GM12878 (cell line): ENCODE data around the gene TCF4. TPM values are rescaled to one million over a fixed set of nuclear protein-coding genes. Genes with fewer than 3 reads are reported as not detected.

Experiments
- ATAC-seq: fragments of 200-7000 bp; cut with Tn5 transposase; 3 replicates; pipeline ENCODE4 v1.9.1; 2020; ENCODE audit warnings: mild to moderate bottlenecking, moderate library complexity
- BruUV-seq: library from RNA; stranded (reverse); fragments of 400-500 nt; replicated peaks from 2 replicates; lab custom pipeline; 2021; lab: Mats Ljungman, UMichigan
- CTCF ChIA-PET: fragments of 300-600 bp; sonication (Branson Sonifier 250); formaldehyde crosslinking; extraction: SDS; loops from one replicate; lab custom pipeline; 2021; ENCODE audit warnings: inconsistent platforms; lab: Yijun Ruan, JAX
- POLR2A ChIA-PET: fragments of 350-600 bp; formaldehyde crosslinking; extraction: SDS; loops from one replicate; lab custom pipeline; 2021; ENCODE audit warnings: inconsistent platforms; lab: Charles Lee
- RAD21 ChIA-PET: fragments of 300-600 bp; sonication (Branson Sonifier 250); formaldehyde crosslinking; loops from one replicate; lab custom pipeline; 2023; ENCODE audit warnings: antibody characterized with exemption; ENCODE audit not compliant: unreplicated experiment; lab: Charles Lee
- SMC1A ChIA-PET: fragments of 300-600 bp; sonication (Branson Sonifier 250); formaldehyde crosslinking; loops from one replicate; lab custom pipeline; 2023; ENCODE audit not compliant: unreplicated experiment, uncharacterized antibody; lab: Charles Lee
- DNase-seq: peaks from one replicate; pipeline ENCODE4 v3.0.0-alpha.2; 2011; ENCODE audit warnings: low read depth, low spot score
- FAIRE-seq: peaks from 3 replicates; lab custom pipeline; 2011; peaks lifted over from hg19 to GRCh38; lab: Jason Lieb, UNC
- H2AFZ ChIP-seq: 2 replicates; pipeline ENCODE4 v1.6.0; 2011; ENCODE audit warnings: low read depth, low read length, control low read depth; ENCODE audit not compliant: control insufficient read depth
- H3K27ac ChIP-seq: 2 replicates; pipeline ENCODE4 v1.5.1; 2011; ENCODE audit warnings: control low read depth; ENCODE audit not compliant: control insufficient read depth, insufficient read depth
- H3K27me3 ChIP-seq, 2 experiments: replicated peaks in 1 of 2; 2 replicates each; pipeline versions ENCODE4 v1.6.0 to v1.6.1; 2011; ENCODE audit warnings: low read length in 1 of 2; ENCODE audit not compliant: control insufficient read depth in 2 of 2, insufficient read depth in 2 of 2
- H3K36me3 ChIP-seq, 2 experiments: 2 replicates each; pipeline ENCODE4 v1.5.1; 2011; ENCODE audit warnings: low read length in 1 of 2; ENCODE audit not compliant: control insufficient read depth in 2 of 2, insufficient read depth in 2 of 2
- H3K4me1 ChIP-seq: 2 replicates; pipeline ENCODE4 v1.6.1; 2011; ENCODE audit warnings: mild to moderate bottlenecking, low read length, moderate library complexity, mixed read lengths; ENCODE audit not compliant: control insufficient read depth, insufficient read depth
- H3K4me2 ChIP-seq: 2 replicates; pipeline ENCODE4 v1.6.0; 2011; ENCODE audit warnings: control low read depth; ENCODE audit not compliant: control insufficient read depth, insufficient read depth
- H3K4me3 ChIP-seq: fragments of 200-600 bp; sonication (generic); 2 replicates; pipeline ENCODE4 v1.5.1; 2016
- H3K79me2 ChIP-seq: 2 replicates; pipeline ENCODE4 v1.6.0; 2011; ENCODE audit warnings: low read length; ENCODE audit not compliant: control insufficient read depth, insufficient read depth
- H3K9ac ChIP-seq: 2 replicates; pipeline ENCODE4 v1.8.0; 2011; ENCODE audit warnings: low read length, control low read depth, mixed read lengths; ENCODE audit not compliant: control insufficient read depth, insufficient read depth
- H3K9me3 ChIP-seq: replicated peaks from 3 replicates; pipeline ENCODE4 v1.5.1; 2011; ENCODE audit warnings: mild to moderate bottlenecking, low read length; ENCODE audit not compliant: control insufficient read depth, insufficient read depth
- H4K20me1 ChIP-seq: 2 replicates; pipeline ENCODE4 v1.6.0; 2011; ENCODE audit not compliant: control insufficient read depth, insufficient read depth
- BACH1 ChIP-seq: fragments of 450-650 bp; IDR thresholded peaks from 2 replicates; pipeline ENCODE4 v1.6.1; 2017; ENCODE audit warnings: mild to moderate bottlenecking, borderline replicate concordance
- BCL3 ChIP-seq: IDR thresholded peaks from 2 replicates; pipeline ENCODE4 v1.6.1; 2011; ENCODE audit warnings: borderline replicate concordance, low read depth, mild to moderate bottlenecking, moderate library complexity, low read length; ENCODE audit not compliant: insufficient read depth, poor library complexity, severe bottlenecking
- BHLHE40 ChIP-seq, 2 experiments: fragments of 450-650 bp in 1 of 2; IDR thresholded peaks; 2 replicates each; pipeline ENCODE4 v1.6.1; 2011 to 2017; ENCODE audit warnings: low read depth in 2 of 2, borderline replicate concordance in 1 of 2, improper control_type of control experiment in 1 of 2, low read length in 1 of 2, mild to moderate bottlenecking in 1 of 2
- CBX3 ChIP-seq: fragments of 200-600 bp; sonication (generic); IDR thresholded peaks from 2 replicates; pipeline ENCODE4 v1.6.1; 2016; ENCODE audit warnings: low read depth, borderline replicate concordance
- EP300 ChIP-seq, 2 experiments: fragments of 150-350 bp in 1 of 2; IDR thresholded peaks; 2 replicates each; pipeline ENCODE4 v1.6.1; 2011 to 2012; ENCODE audit warnings: low read depth in 2 of 2, low read length in 2 of 2, borderline replicate concordance in 1 of 2, improper control_type of control experiment in 1 of 2, inconsistent platforms in 1 of 2; ENCODE audit not compliant: control insufficient read depth in 1 of 2
- HCFC1 ChIP-seq: fragments of 150-350 bp; IDR thresholded peaks from 2 replicates; pipeline ENCODE4 v1.6.1; 2014; ENCODE audit warnings: low read length
- HDAC6 ChIP-seq: fragments of 200-600 bp; sonication (generic); IDR thresholded peaks from one replicate; pipeline ENCODE4 v1.8.0; 2017; ENCODE audit warnings: antibody characterized with exemption; ENCODE audit not compliant: unreplicated experiment
- IKZF1 ChIP-seq: fragments of 450-650 bp; conservative IDR thresholded peaks from 2 replicates; pipeline ENCODE4 v1.6.1; 2017; ENCODE audit warnings: antibody characterized with exemption, mild to moderate bottlenecking
- MYC ChIP-seq: IDR thresholded peaks from 2 replicates; pipeline ENCODE4 v1.6.1; 2011; ENCODE audit warnings: mild to moderate bottlenecking, low read length, moderate library complexity, inconsistent platforms; ENCODE audit not compliant: insufficient read depth, insufficient replicate concordance, insufficient read length, severe bottlenecking
- RAD21 ChIP-seq: IDR thresholded peaks from 2 replicates; pipeline ENCODE4 v1.6.1; 2011; ENCODE audit warnings: mild to moderate bottlenecking, low read depth, low read length, moderate library complexity; ENCODE audit not compliant: insufficient read depth
- RBBP5 ChIP-seq: fragments of 200-600 bp; sonication (generic); conservative IDR thresholded peaks from 2 replicates; pipeline ENCODE4 v1.6.1; 2016
- RFX5 ChIP-seq: IDR thresholded peaks from 2 replicates; pipeline ENCODE4 v1.6.1; 2011; ENCODE audit warnings: low read depth, low read length, improper control_type of control experiment
- SRF ChIP-seq, 2 experiments: IDR thresholded peaks; 2 replicates each; pipeline ENCODE4 v1.6.1; 2011; ENCODE audit warnings: low read depth in 2 of 2, low read length in 2 of 2, mild to moderate bottlenecking in 1 of 2, moderate library complexity in 1 of 2
- USF1 ChIP-seq: IDR thresholded peaks from 2 replicates; pipeline ENCODE4 v1.6.1; 2011; ENCODE audit warnings: borderline replicate concordance, low read depth, mild to moderate bottlenecking, moderate library complexity, mixed read lengths, low read length; ENCODE audit not compliant: insufficient read depth; ENCODE audit errors: extremely low read length
- ZNF217 ChIP-seq: fragments of 450-650 bp; IDR thresholded peaks from 2 replicates; pipeline ENCODE4 v1.6.1; 2017; ENCODE audit warnings: antibody characterized with exemption, mild to moderate bottlenecking
- WGBS: methylation state at CpG from one replicate; pipeline ENCODE4 v1.1.6; 2016; ENCODE audit warnings: low lambda C conversion rate; ENCODE audit not compliant: insufficient replicate concordance, insufficient coverage; ENCODE audit errors: missing lambda C conversion rate; 5-methylcytosine and 5-hydroxymethylcytosine counted together
- in situ Hi-C: fragments of 300-500 bp; cut with MboI; formaldehyde crosslinking; loops from 9 replicates; pipeline ENCODE4 v1.14.3; 2018; ENCODE audit warnings: mixed read lengths
- intact Hi-C: fragments of 100-400 bp; cut with micrococcal nuclease; formaldehyde crosslinking; loops from one replicate; pipeline ENCODE4 v1.14.2; 2022; ENCODE audit not compliant: unreplicated experiment
- polyA plus RNA-seq, 11 experiments: library from polyadenylated mRNA; depleted of rRNA in 4 of 11; unstranded in 6 of 11; stranded (reverse) in 5 of 11; fragments of >200 nt; fragmentation: Nextera tagmentation in 4 of 11; fragmentation: Illumina TruSeq in 1 of 11; extraction: Ambion mirVana in 4 of 11; extraction: Trizol in 1 of 11; gene quantifications; 1 replicate in 1 of 11; 2 replicates in 10 of 11; pipeline versions ENCODE4 v1.2.1 to v1.2.3, GENCODE V29; 2011 to 2016; ENCODE audit warnings: inconsistent platforms in 2 of 11, missing spikeins in 2 of 11, low read depth in 1 of 11
- total RNA-seq, 4 experiments: library from RNA; depleted of rRNA in 3 of 4; stranded (reverse); fragments of >200 nt in 3 of 4; fragmentation: Illumina TruSeq in 1 of 4; extraction: Trizol in 1 of 4; gene quantifications; 2 replicates each; pipeline versions ENCODE4 v1.2.1 to v1.2.3, GENCODE V29; 2013 to 2021
- TF ChIP-seq, protein P1 (sequence below): IDR thresholded peaks from 2 replicates; pipeline ENCODE4 v1.6.1; 2012; ENCODE audit warnings: low read depth, low read length, improper control_type of control experiment
- TF ChIP-seq, protein P2 (sequence below): fragments of 450-650 bp; IDR thresholded peaks from 2 replicates; pipeline ENCODE4 v1.6.1; 2017; ENCODE audit warnings: mild to moderate bottlenecking, moderate library complexity

Gene TCF4
- total and polyA plus RNA-seq, 10 of the 15 experiments (the other 5 are each of a cell fraction or from before 2014, with no cell fraction given) = 15.2 to 94.0 (median 31.5) TPM

- Histone ChIP-seq H3K27me3 (no peaks in the 10 kb centered on the region; a peak in 2 of 4 replicates), H2AFZ (no peak overlapping the region), H3K4me1 (no peaks in the 10 kb centered on the region), H3K27ac (no peak overlapping the region), H4K20me1 (no peaks in the 10 kb centered on the region), H3K4me2 (no peak overlapping the region), H3K79me2 (no peaks in the 10 kb centered on the region), H3K9ac (no peak overlapping the region), H3K9me3 (no peaks in the 10 kb centered on the region), H3K36me3 (no peaks in the 10 kb centered on the region), H3K4me3 (no peak overlapping the region)
- ChIA-PET POLR2A (no interaction called here), RAD21 (interaction anchor here (0.6 kb wide), 1 partner anchor 924 kb away, joined by 3 read pairs; no protein-coding TSS in a partner anchor), CTCF (interaction anchor here (2.0 kb wide), 1 partner anchor 41 kb away, joined by 4 read pairs; no protein-coding TSS in a partner anchor), SMC1A (no interaction called here)
- ATAC-seq (no peak), FAIRE-seq (no peak), DNase-seq (no peak)
- in situ Hi-C loops = no loop called here
- no TSS peak for BruUV-seq
- intact Hi-C loops = no loop called here
- WGBS = 63% methylated on average over 5 of the region's 5 CpGs
- no peak for TF ChIP-seq HDAC6
- TF ChIP-seq, protein P1, sequence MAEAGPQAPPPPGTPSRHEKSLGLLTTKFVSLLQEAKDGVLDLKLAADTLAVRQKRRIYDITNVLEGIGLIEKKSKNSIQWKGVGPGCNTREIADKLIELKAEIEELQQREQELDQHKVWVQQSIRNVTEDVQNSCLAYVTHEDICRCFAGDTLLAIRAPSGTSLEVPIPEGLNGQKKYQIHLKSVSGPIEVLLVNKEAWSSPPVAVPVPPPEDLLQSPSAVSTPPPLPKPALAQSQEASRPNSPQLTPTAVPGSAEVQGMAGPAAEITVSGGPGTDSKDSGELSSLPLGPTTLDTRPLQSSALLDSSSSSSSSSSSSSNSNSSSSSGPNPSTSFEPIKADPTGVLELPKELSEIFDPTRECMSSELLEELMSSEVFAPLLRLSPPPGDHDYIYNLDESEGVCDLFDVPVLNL = no peak
- TF ChIP-seq RFX5 = no peak
- TF ChIP-seq HCFC1 = no peak
- no peak for TF ChIP-seq SRF (IDR thresholded peaks at IDR 0.05; ENCODE audit: low read depth in 2 of 2, low read length in 2 of 2)
- no peak for TF ChIP-seq USF1
- no peak for TF ChIP-seq BCL3
- no peak for TF ChIP-seq BHLHE40 (IDR thresholded peaks at IDR 0.05; ENCODE audit: borderline replicate concordance in 1 of 2, low read depth in 2 of 2, low read length in 1 of 2)
- TF ChIP-seq RBBP5 = no peak
- TF ChIP-seq IKZF1 = no peak
- TF ChIP-seq BACH1 = no peak
- TF ChIP-seq CBX3 = no peak
- no peak for TF ChIP-seq RAD21
- no peak for TF ChIP-seq EP300 (IDR thresholded peaks at IDR 0.05; ENCODE audit: borderline replicate concordance in 1 of 2, control insufficient read depth in 1 of 2, low read depth in 2 of 2, low read length in 2 of 2)
- no peak for TF ChIP-seq ZNF217
- no peak for TF ChIP-seq MYC
- TF ChIP-seq, protein P2, sequence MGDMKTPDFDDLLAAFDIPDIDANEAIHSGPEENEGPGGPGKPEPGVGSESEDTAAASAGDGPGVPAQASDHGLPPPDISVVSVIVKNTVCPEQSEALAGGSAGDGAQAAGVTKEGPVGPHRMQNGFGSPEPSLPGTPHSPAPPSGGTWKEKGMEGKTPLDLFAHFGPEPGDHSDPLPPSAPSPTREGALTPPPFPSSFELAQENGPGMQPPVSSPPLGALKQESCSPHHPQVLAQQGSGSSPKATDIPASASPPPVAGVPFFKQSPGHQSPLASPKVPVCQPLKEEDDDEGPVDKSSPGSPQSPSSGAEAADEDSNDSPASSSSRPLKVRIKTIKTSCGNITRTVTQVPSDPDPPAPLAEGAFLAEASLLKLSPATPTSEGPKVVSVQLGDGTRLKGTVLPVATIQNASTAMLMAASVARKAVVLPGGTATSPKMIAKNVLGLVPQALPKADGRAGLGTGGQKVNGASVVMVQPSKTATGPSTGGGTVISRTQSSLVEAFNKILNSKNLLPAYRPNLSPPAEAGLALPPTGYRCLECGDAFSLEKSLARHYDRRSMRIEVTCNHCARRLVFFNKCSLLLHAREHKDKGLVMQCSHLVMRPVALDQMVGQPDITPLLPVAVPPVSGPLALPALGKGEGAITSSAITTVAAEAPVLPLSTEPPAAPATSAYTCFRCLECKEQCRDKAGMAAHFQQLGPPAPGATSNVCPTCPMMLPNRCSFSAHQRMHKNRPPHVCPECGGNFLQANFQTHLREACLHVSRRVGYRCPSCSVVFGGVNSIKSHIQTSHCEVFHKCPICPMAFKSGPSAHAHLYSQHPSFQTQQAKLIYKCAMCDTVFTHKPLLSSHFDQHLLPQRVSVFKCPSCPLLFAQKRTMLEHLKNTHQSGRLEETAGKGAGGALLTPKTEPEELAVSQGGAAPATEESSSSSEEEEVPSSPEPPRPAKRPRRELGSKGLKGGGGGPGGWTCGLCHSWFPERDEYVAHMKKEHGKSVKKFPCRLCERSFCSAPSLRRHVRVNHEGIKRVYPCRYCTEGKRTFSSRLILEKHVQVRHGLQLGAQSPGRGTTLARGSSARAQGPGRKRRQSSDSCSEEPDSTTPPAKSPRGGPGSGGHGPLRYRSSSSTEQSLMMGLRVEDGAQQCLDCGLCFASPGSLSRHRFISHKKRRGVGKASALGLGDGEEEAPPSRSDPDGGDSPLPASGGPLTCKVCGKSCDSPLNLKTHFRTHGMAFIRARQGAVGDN = no peak
These were observed 132.1 kb downstream of the TCF4 start for GRCh38 chr18:55455938-55456337.
